ENCODE data around the gene C20orf204. TPM values are rescaled to one million over a fixed set of nuclear protein-coding genes. Genes with fewer than 3 reads are reported as not detected.

Gene C20orf204
- total and polyA plus RNA-seq, 2 of the 8 experiments (the other 6 are each of a cell fraction or from before 2014, with no cell fraction given), result 0.39 to 0.52 TPM

GRCh38 chr20:64086801-64087200 is 50.8 kb downstream of the C20orf204 start:
- H3K56ac ChIP-seq (replicated peaks; ENCODE audit: insufficient read length, low read depth, low read length), result no peak overlapping the region
- POLR2A ChIA-PET (ENCODE audit: partially characterized antibody), result no interaction called here
- H3K23ac ChIP-seq (ENCODE audit: insufficient read length), result no peak overlapping the region
- no peak overlapping the region for H3K14ac ChIP-seq (ENCODE audit: insufficient read length)
- H3K79me1 ChIP-seq (ENCODE audit: low read depth, low read length), result no peaks in the 10 kb centered on the region
- H2AFZ ChIP-seq (ENCODE audit: low read length), result no peak overlapping the region
- peaks cover 6 to 43% (median 34%) of the 10 kb centered on the region in 4 experiments for H3K27me3 ChIP-seq (replicated peaks in 1 of 4; ENCODE audit: control insufficient read depth in 3 of 4, extremely low read depth in 1 of 4, insufficient read depth in 3 of 4, low read length in 3 of 4)
- WGBS, 2 experiments (ENCODE audit: extremely low coverage in 1 of 2, insufficient coverage in 1 of 2, insufficient read length in 1 of 2, insufficient replicate concordance in 2 of 2, low coverage in 1 of 2, low lambda C conversion rate in 2 of 2, missing lambda C conversion rate in 1 of 2), result 97% methylated on average over 7 of the region's 11 CpGs; no CpG with 5 or more reads in 1 of the 2 experiments
- H2BK120ac ChIP-seq (replicated peaks; ENCODE audit: low read depth, low read length), result no peak overlapping the region
- no peak overlapping the region for H2AK5ac ChIP-seq (ENCODE audit: low read depth, low read length)
- H3K9ac ChIP-seq (replicated peaks in 1 of 4; ENCODE audit: extremely low read depth in 1 of 4, low read depth in 3 of 4, low read length in 3 of 4), result no peak overlapping the region
- H3K36me3 ChIP-seq (ENCODE audit: control insufficient read depth in 2 of 4, insufficient read depth in 4 of 4, low read length in 3 of 4), result no peaks in the 10 kb centered on the region
- no peak overlapping the region for H4K91ac ChIP-seq (replicated peaks; ENCODE audit: insufficient read length, low read length)
- no peak overlapping the region for H3K4me2 ChIP-seq (ENCODE audit: insufficient read depth in 1 of 2, low read depth in 2 of 2, low read length in 2 of 2)
- H3K27ac ChIP-seq (ENCODE audit: low read depth, low read length), result no peak overlapping the region
- CTCF ChIA-PET (ENCODE audit: partially characterized antibody), result interaction anchor here (4.9 to 13.0 kb wide), 3 partner anchors 14 to 31 kb away, joined by 41 to 144 read pairs (median 139); partner anchors contain the start of genes SOX18 and TCEA2
- H4K5ac ChIP-seq (ENCODE audit: insufficient read length, low read depth, low read length), result no peak overlapping the region
- peaks cover 0 to 18% (median 10%) of the 10 kb centered on the region in 4 experiments; a peak in 6 of 7 replicates for H3K4me1 ChIP-seq (replicated peaks in 1 of 4; ENCODE audit: control insufficient read depth in 3 of 4, insufficient read depth in 4 of 4, low read length in 3 of 4)
- H3K4me3 ChIP-seq (ENCODE audit: extremely low read depth in 1 of 4, insufficient read depth in 2 of 4, low read depth in 3 of 4, low read length in 4 of 4), result no peak overlapping the region
- no peak for DNase-seq (ENCODE audit: low read depth in 1 of 2, low spot score in 2 of 2)
- H3K4ac ChIP-seq (replicated peaks; ENCODE audit: insufficient read length, low read depth, low read length), result no peak overlapping the region
- FAIRE-seq, result no peak
- no peak overlapping the region for H2BK20ac ChIP-seq (ENCODE audit: low read length)
- H2BK5ac ChIP-seq (ENCODE audit: low read depth, low read length), result no peak overlapping the region
- H3K23me2 ChIP-seq (ENCODE audit: low read depth, low read length), result peaks cover 12% of the 10 kb centered on the region; the same call in 1 of the 2 replicates
- no peak overlapping the region for H4K8ac ChIP-seq (ENCODE audit: extremely low read depth, insufficient read depth, low read length)
- no peak overlapping the region for H3K18ac ChIP-seq (ENCODE audit: extremely low read depth, low read length)
- H2BK12ac ChIP-seq (ENCODE audit: low read depth, low read length), result no peak overlapping the region
- H3K79me2 ChIP-seq (ENCODE audit: control insufficient read depth in 1 of 2, insufficient read depth in 2 of 2, low read length in 2 of 2), result no peaks in the 10 kb centered on the region
- H3K9me3 ChIP-seq (ENCODE audit: insufficient read depth in 2 of 2, low read depth in 1 of 2, low read length in 1 of 2), result no peaks in the 10 kb centered on the region
- peaks cover 1 to 2% of the 10 kb centered on the region in 2 experiments for H4K20me1 ChIP-seq (replicated peaks in 1 of 2; ENCODE audit: control insufficient read depth in 1 of 2, insufficient read depth in 2 of 2, low read length in 2 of 2)
- H2BK15ac ChIP-seq (ENCODE audit: low read length), result no peak overlapping the region
- TF ChIP-seq SIRT6 (IDR thresholded peaks at IDR 0.05; ENCODE audit: low read length), result no peak
